GM10248 (cell line): Measurements from ENCODE around the gene S100A11.

Experiments used
- CTCF ChIA-PET: fragments of 300-600 bp; sonication (Branson Sonifier 250); formaldehyde crosslinking; extraction: SDS; loops from one replicate; lab custom pipeline; 2021; ENCODE audit warnings: antibody characterized with exemption; lab: Yijun Ruan, JAX
- POLR2A ChIA-PET: fragments of 350-650 bp; sonication (Branson Sonifier 250); formaldehyde crosslinking; extraction: SDS; loops from one replicate; lab custom pipeline; 2020; ENCODE audit warnings: antibody characterized with exemption; lab: Yijun Ruan, JAX
- DNase-seq: peaks from one replicate; pipeline ENCODE4 v3.0.0; 2012; ENCODE audit errors: extremely low spot score
- CTCF ChIP-seq: IDR thresholded peaks from 2 replicates; pipeline ENCODE4 v1.5.1; 2012; ENCODE audit warnings: mild to moderate bottlenecking, low read depth; ENCODE audit errors: extremely low read depth, missing control alignments, control extremely low read depth

The S100A11 gene

GRCh38 chr1:152034324-152034653 lies 2.5 kb downstream of the S100A11 start:
- TF ChIP-seq CTCF: no peak
- no peak for DNase-seq
- CTCF ChIA-PET: interaction anchor here (0.6 to 4.3 kb wide), 21 partner anchors 9 to 424 kb away, joined by 3 to 19 read pairs (median 5); no protein-coding TSS in a partner anchor
- POLR2A ChIA-PET: no interaction called here

GRCh38 chr1:152029929-152030211 lies 6.9 kb downstream of the S100A11 start:
- ChIA-PET POLR2A (no interaction called here), CTCF (interaction anchor here (1.7 kb wide), 1 partner anchor 16 kb away, joined by 4 read pairs; no protein-coding TSS in a partner anchor)
- no peak for TF ChIP-seq CTCF
- no peak for DNase-seq

- TF ChIP-seq CTCF: no peak
- no peak for DNase-seq
- POLR2A ChIA-PET: no interaction called here
- CTCF ChIA-PET: interaction anchor here (1.7 kb wide), 1 partner anchor 16 kb away, joined by 4 read pairs; no protein-coding TSS in a partner anchor
Measured at GRCh38 chr1:152029144-152029928, 7.5 kb downstream of the S100A11 start.

- TF ChIP-seq CTCF: no peak
- ChIA-PET CTCF (interaction anchor here (0.8 to 1.3 kb wide), 4 partner anchors 10 to 25 kb away, joined by 3 to 4 read pairs (median 3); no protein-coding TSS in a partner anchor), POLR2A (no interaction called here)
- DNase-seq: no peak
Measured at GRCh38 chr1:152026895-152027294, 9.9 kb downstream of the S100A11 start.

- POLR2A ChIA-PET: no interaction called here
Measured at GRCh38 chr1:152024223-152024622, 12.6 kb downstream of the S100A11 start.

GRCh38 chr1:152023221-152023620 lies 13.6 kb downstream of the S100A11 start:
- ChIA-PET POLR2A (no interaction called here), CTCF (interaction anchor here (1.0 to 3.3 kb wide), 3 partner anchors 11 to 30 kb away, joined by 4 to 16 read pairs (median 6); no protein-coding TSS in a partner anchor)
- no peak for TF ChIP-seq CTCF
- no peak for DNase-seq

More at GRCh38 chr1:152024223-152024622, 12.6 kb downstream of the S100A11 start:
- CTCF ChIA-PET: interaction anchor here (1.0 to 3.3 kb wide), 2 partner anchors 10 to 29 kb away, joined by 4 to 16 read pairs; no protein-coding TSS in a partner anchor
- no peak for DNase-seq
- TF ChIP-seq CTCF: no peak
